ENCODE data around the gene ZNF222. TPM values are rescaled to one million over a fixed set of nuclear protein-coding genes. Genes with fewer than 3 reads are reported as not detected.
A peak's percentile ranks its signal among the peaks of the same experiment; 100 is the strongest.

Gene ZNF222
- 6.0 and 6.7 TPM in 2 replicates for total RNA-seq

DNA sequence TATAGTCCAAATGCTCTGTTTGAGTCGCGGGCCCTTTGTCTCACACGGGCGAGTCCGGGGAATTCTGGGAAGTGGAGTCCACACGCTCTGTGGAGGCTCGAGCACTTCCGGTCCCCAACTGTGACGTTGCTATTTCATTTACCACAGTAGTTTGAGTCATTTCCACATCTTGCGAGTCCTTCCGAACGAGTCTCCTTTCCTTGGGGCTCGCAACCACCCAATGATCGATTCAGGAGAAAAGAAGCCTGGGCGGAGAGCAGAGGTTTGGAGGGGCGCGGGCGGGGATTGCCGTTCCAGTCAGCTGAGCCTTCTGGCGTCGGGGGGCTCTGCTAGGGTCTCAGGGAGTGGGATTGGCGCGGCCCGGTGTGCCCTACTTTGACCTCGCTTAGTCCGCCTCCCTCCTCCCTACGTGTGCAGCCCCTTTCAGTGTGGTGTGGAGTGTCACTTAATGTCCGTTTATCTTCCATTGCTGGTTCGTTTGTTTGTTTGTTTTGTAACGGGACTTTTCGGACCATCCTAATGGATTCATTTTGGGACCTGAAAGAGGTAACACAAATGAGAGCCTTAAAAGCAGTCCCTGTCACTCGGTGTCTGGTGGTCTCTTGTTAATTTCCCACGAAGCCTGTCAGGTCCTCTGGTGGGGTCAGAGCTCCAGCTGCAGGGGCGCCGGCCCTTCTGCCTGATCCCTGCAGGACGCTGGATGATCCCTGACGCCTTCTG is at the start of gene ZNF222:
ZNF222 (plus strand) TSS at position 163 of the 720 bp plus-strand sequence; CDS start at position 221, 58 bp downstream.
- Mint-ChIP-seq H3K4me1 (peaks cover 18% of the 10 kb centered on the region), H3K36me3 (ENCODE audit: low read depth) (peaks cover 49% of the 10 kb centered on the region), H3K27ac (peak within 1 kb of the TSS; percentile 85), H3K4me3 (peak within 1 kb of the TSS; percentile 98), H3K9me3 (peaks cover 39% of the 10 kb centered on the region), H3K27me3 (peaks cover 6% of the 10 kb centered on the region)
- intact Hi-C loops (cut with micrococcal nuclease) = loop anchor here (1.0 to 2.0 kb wide), 4 partner anchors 23 to 182 kb away; partner anchors contain the start of genes ZNF224, ZNF230 and ZNF284
- TF ChIP-seq, protein P1, sequence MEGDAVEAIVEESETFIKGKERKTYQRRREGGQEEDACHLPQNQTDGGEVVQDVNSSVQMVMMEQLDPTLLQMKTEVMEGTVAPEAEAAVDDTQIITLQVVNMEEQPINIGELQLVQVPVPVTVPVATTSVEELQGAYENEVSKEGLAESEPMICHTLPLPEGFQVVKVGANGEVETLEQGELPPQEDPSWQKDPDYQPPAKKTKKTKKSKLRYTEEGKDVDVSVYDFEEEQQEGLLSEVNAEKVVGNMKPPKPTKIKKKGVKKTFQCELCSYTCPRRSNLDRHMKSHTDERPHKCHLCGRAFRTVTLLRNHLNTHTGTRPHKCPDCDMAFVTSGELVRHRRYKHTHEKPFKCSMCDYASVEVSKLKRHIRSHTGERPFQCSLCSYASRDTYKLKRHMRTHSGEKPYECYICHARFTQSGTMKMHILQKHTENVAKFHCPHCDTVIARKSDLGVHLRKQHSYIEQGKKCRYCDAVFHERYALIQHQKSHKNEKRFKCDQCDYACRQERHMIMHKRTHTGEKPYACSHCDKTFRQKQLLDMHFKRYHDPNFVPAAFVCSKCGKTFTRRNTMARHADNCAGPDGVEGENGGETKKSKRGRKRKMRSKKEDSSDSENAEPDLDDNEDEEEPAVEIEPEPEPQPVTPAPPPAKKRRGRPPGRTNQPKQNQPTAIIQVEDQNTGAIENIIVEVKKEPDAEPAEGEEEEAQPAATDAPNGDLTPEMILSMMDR (IDR thresholded peaks at IDR 0.05) = no peak
- DNase-seq (peak; percentile 57), ATAC-seq (ENCODE audit: low read depth) (peak; percentile 99)
- CTCF ChIA-PET = no interaction called here
- POLR2A ChIA-PET = interaction anchor here (0.8 kb wide), 2 partner anchors 88 to 90 kb away, joined by 4 to 5 read pairs; partner anchors contain the start of genes ZNF225 and ZNF45

- TF ChIP-seq, protein P1 (IDR thresholded peaks at IDR 0.05) = no peak
- no peaks in the 10 kb centered on the region for H3K27me3 Mint-ChIP-seq
- H3K4me3 Mint-ChIP-seq = no peak overlapping the region
- DNase-seq (no peak), ATAC-seq (ENCODE audit: low read depth) (no peak)
- peaks cover 7% of the 10 kb centered on the region for H3K36me3 Mint-ChIP-seq (ENCODE audit: low read depth)
- peaks cover 40% of the 10 kb centered on the region for H3K9me3 Mint-ChIP-seq
- H3K27ac Mint-ChIP-seq = no peak overlapping the region
- ChIA-PET CTCF (no interaction called here), POLR2A (no interaction called here)
- no peaks in the 10 kb centered on the region for H3K4me1 Mint-ChIP-seq
- intact Hi-C loops (cut with micrococcal nuclease) = no loop called here
Observed at GRCh38 chr19:43976732-43977131, 48.4 kb upstream of the ZNF222 start.

DNA sequence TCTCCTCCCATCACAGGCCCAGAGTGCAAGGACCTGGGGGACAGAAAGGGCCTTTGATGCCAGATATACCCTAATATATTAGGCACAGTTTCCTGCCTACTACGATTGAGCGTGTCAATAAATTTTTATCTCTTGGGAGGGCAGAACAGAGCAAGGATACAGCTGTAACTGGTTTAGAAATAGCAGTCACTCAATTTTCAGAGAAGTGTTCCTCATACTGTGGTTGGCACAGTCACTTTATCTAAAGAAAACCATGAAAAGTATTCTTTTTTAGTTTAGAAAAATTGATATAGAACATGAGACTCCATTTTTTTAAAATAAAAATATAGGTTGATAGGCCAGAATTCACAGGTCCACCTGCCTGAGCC is 41.7 kb upstream of the ZNF222 start:
- Mint-ChIP-seq H3K4me3 (peak overlapping the region; percentile 95), H3K4me1 (peaks cover 10% of the 10 kb centered on the region), H3K9me3 (peaks cover 7% of the 10 kb centered on the region), H3K27me3 (no peaks in the 10 kb centered on the region), H3K27ac (no peak overlapping the region), H3K36me3 (ENCODE audit: low read depth) (peaks cover 4% of the 10 kb centered on the region)
- ChIA-PET POLR2A (no interaction called here), CTCF (no interaction called here)
- DNase-seq (no peak), ATAC-seq (ENCODE audit: low read depth) (peak; percentile 9)
- TF ChIP-seq, protein P1 (IDR thresholded peaks at IDR 0.05) = no peak
- intact Hi-C loops (cut with micrococcal nuclease) = no loop called here

GRCh38 chr19:43983912-43984686 is 41.1 kb upstream of the ZNF222 start, which contains the start of gene ZNF155:
Gene ZNF155 (plus strand): TSS chr19:43984188. CDS start chr19:43988544, 4,356 bp downstream.
- H3K27ac Mint-ChIP-seq = peak within 1 kb of the TSS; percentile 86
- H3K4me3 Mint-ChIP-seq = peak within 1 kb of the TSS; percentile 95
- peaks cover 10% of the 10 kb centered on the region for H3K36me3 Mint-ChIP-seq (ENCODE audit: low read depth)
- ChIA-PET POLR2A (no interaction called here), CTCF (no interaction called here)
- intact Hi-C loops (cut with micrococcal nuclease) = loop anchor here (1.0 kb wide), 1 partner anchor 110 kb away; the partner anchor contains the start of gene ZNF224
- H3K27me3 Mint-ChIP-seq = no peaks in the 10 kb centered on the region
- ATAC-seq (ENCODE audit: low read depth) (peak; percentile 91), DNase-seq (peak; percentile 57)
- peaks cover 6% of the 10 kb centered on the region for H3K9me3 Mint-ChIP-seq
- TF ChIP-seq, protein P1 (IDR thresholded peaks at IDR 0.05) = no peak
- peaks cover 10% of the 10 kb centered on the region for H3K4me1 Mint-ChIP-seq

DNA sequence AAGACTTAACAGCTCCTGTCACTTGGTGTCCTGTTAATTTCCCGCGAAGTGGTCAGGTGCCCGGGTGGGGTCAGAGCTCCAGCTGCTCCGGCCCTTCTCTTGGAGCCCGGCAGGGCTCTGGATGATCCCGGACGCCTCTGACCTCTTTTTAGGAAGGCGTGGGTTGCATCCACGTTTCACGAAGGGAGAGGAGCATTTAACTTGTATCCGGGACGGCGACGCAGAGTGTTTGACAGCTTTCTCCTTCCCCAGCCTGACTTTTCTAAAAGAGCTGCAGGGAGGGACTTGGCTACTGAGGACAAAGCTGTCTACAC is 40.5 kb upstream of the ZNF222 start:
- ATAC-seq (ENCODE audit: low read depth) (no peak), DNase-seq (no peak)
- ChIA-PET CTCF (no interaction called here), POLR2A (no interaction called here)
- Mint-ChIP-seq H3K27me3 (no peaks in the 10 kb centered on the region), H3K4me1 (peaks cover 10% of the 10 kb centered on the region), H3K9me3 (peaks cover 4% of the 10 kb centered on the region), H3K27ac (peak overlapping the region; percentile 86), H3K4me3 (peak overlapping the region; percentile 95), H3K36me3 (ENCODE audit: low read depth) (peaks cover 15% of the 10 kb centered on the region)
- TF ChIP-seq, protein P1 (IDR thresholded peaks at IDR 0.05) = no peak
- intact Hi-C loops (cut with micrococcal nuclease) = loop anchor here (1.0 kb wide), 1 partner anchor 110 kb away; the partner anchor contains the start of gene ZNF224

All from activated B cell treated with CpG ODN at 0.5 μM for 24 hours (primary cell).